ENCODE measurements around the gene RBBP8NL. TPM values are rescaled to one million over a fixed set of nuclear protein-coding genes. Genes with fewer than 3 reads are reported as not detected.

Gene RBBP8NL
- total and polyA plus RNA-seq, 2 of the 8 experiments (the other 6 are each of a cell fraction or from before 2014, with no cell fraction given): 0.43 to 0.48 TPM

- TF ChIP-seq BRCA1 (IDR thresholded peaks at IDR 0.05; ENCODE audit: low read depth, low read length) (no peak), HDAC6 (IDR thresholded peaks at IDR 0.05; ENCODE audit: low read depth, low read length) (no peak), JUN (IDR thresholded peaks at IDR 0.05; ENCODE audit: low read depth, low read length) (no peak)
Observed at GRCh38 chr20:62364911-62365736, 62.2 kb downstream of the RBBP8NL start (continued).

Measured in H1 (cell line).